Mesothelial cell of epicardium (in vitro differentiated cells): Measurements from ENCODE around the gene BUD31. TPM values are rescaled to one million over a fixed set of nuclear protein-coding genes. Genes with fewer than 3 reads are reported as not detected.

Experiments used
- DNase-seq, 2 experiments: peaks; one replicate each; pipeline ENCODE4 v3.0.0; 2021; ENCODE audit warnings: low spot score in 2 of 2; ENCODE audit not compliant: unreplicated experiment in 2 of 2
- H3K27ac Mint-ChIP-seq: 2 replicates; pipeline ENCODE4 v1.8.0; 2021; ENCODE audit warnings: mixed read lengths
- H3K27me3 Mint-ChIP-seq: 2 replicates; pipeline ENCODE4 v1.8.0; 2021; ENCODE audit warnings: low read depth, mixed read lengths
- H3K36me3 Mint-ChIP-seq: 2 replicates; pipeline ENCODE4 v1.8.0; 2021; ENCODE audit warnings: mixed read lengths
- H3K4me1 Mint-ChIP-seq: 2 replicates; pipeline ENCODE4 v1.8.0; 2021; ENCODE audit warnings: mixed read lengths
- H3K4me3 Mint-ChIP-seq: 2 replicates; pipeline ENCODE4 v1.8.0; 2021; ENCODE audit warnings: mild to moderate bottlenecking, moderate library complexity, mixed read lengths
- H3K9me3 Mint-ChIP-seq: 2 replicates; pipeline ENCODE4 v1.8.0; 2021; ENCODE audit warnings: mixed read lengths
- total RNA-seq: library from RNA; stranded (reverse); gene quantifications from 3 replicates; pipeline ENCODE4 v1.2.1, GENCODE V29; 2021
- TF ChIP-seq, protein P1 (sequence below): fragments of 200-600 bp; sonication (generic); IDR thresholded peaks from one replicate; pipeline ENCODE4 v1.5.0; 2021; ENCODE audit warnings: antibody characterized with exemption; ENCODE audit not compliant: unreplicated experiment

Gene BUD31
- total RNA-seq, 1 donor from 2014 or later, result 63.1 TPM

DNA sequence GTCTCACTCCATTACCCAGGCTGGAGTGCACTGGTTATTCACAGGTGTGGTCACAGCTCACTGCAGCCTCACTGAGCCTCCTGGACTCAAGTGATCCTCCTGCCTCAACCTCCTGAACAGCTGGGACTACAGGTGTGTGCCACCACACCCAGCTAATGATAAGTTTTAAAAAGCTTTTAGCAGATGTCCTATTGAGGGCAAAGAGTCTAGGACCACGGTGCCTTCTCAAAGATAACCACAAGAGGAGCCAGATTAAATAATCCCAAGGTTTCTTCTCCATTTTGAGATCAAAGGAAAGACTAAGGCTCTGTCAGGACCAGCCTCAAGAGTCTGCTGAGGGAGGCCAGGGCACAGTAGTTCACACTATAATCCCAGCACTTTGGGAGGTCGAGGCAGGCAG is 52.5 kb downstream of the BUD31 start:
- no peak for DNase-seq
- TF ChIP-seq, protein P1, sequence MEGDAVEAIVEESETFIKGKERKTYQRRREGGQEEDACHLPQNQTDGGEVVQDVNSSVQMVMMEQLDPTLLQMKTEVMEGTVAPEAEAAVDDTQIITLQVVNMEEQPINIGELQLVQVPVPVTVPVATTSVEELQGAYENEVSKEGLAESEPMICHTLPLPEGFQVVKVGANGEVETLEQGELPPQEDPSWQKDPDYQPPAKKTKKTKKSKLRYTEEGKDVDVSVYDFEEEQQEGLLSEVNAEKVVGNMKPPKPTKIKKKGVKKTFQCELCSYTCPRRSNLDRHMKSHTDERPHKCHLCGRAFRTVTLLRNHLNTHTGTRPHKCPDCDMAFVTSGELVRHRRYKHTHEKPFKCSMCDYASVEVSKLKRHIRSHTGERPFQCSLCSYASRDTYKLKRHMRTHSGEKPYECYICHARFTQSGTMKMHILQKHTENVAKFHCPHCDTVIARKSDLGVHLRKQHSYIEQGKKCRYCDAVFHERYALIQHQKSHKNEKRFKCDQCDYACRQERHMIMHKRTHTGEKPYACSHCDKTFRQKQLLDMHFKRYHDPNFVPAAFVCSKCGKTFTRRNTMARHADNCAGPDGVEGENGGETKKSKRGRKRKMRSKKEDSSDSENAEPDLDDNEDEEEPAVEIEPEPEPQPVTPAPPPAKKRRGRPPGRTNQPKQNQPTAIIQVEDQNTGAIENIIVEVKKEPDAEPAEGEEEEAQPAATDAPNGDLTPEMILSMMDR, result no peak
- Mint-ChIP-seq H3K4me3 (no peak overlapping the region), H3K9me3 (no peaks in the 10 kb centered on the region), H3K27ac (no peak overlapping the region), H3K4me1 (peaks cover 15% of the 10 kb centered on the region), H3K27me3 (no peaks in the 10 kb centered on the region), H3K36me3 (peaks cover 27% of the 10 kb centered on the region)

DNA sequence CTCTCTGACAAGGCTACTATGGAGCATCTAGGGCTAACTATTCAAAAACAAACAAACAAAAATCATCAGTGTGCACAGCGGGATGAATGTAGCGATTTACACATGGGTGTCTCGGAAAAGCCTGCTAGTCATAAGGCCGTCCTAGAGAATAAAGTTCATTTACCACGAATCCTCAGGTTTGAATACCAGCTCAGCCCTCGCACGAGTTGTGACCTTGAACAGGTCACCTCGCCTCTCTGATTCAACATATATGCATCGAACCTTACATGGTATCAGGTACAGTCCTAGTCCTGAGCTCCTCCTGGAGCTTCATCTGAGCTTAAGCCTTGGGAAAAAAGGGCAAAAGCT is 56.6 kb downstream of the BUD31 start:
- H3K36me3 Mint-ChIP-seq, result peaks cover 16% of the 10 kb centered on the region
- TF ChIP-seq, protein P1, result no peak
- H3K4me3 Mint-ChIP-seq, result peak overlapping the region; percentile 88
- H3K27me3 Mint-ChIP-seq, result peaks cover 12% of the 10 kb centered on the region
- no peak for DNase-seq
- peaks cover 15% of the 10 kb centered on the region for H3K4me1 Mint-ChIP-seq
- no peaks in the 10 kb centered on the region for H3K9me3 Mint-ChIP-seq
- peak overlapping the region; percentile 86 for H3K27ac Mint-ChIP-seq

DNA sequence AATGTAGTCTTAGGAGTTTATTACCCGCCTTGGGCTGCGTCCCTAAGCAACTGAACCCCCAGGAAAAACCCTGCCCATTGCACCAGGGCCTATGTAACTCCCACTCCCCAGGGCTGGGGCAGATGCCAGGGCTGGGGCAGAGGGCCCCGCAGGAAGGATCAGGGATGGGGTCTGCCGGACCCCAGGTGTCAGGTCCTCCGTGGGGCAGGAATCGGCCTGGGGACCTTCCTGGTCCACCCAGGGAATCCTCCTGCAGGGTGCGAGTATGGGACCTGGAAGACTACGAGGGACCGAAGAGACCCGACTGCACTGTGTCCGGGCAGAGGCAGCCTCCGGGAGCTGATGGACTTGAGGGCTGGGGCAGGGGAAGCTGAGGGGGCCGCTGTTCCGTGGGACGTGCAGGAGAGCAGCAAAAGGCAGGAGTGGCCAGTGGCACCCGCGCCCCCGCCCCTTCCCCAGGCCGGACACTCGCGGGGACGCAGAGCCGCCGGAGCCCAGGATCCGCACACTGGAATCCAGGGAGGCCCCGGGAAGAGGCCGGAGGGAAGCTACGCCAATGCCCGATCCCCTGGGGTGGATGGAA is 59.7 kb downstream of the BUD31 start:
- H3K27ac Mint-ChIP-seq, result no peak overlapping the region
- H3K27me3 Mint-ChIP-seq, result peaks cover 17% of the 10 kb centered on the region
- DNase-seq, result no peak
- H3K36me3 Mint-ChIP-seq, result peaks cover 7% of the 10 kb centered on the region
- TF ChIP-seq, protein P1, result no peak
- no peaks in the 10 kb centered on the region for H3K9me3 Mint-ChIP-seq
- no peak overlapping the region for H3K4me3 Mint-ChIP-seq
- peaks cover 23% of the 10 kb centered on the region for H3K4me1 Mint-ChIP-seq

Other genes with a start within 250 kb of the BUD31 start
- not detected in 3 replicates for gene KPNA7, start 200.9 kb upstream of the BUD31 start, total RNA-seq
- 0.09 TPM in 1 of 3 replicates, not detected in the others for gene MYH16, start 136.1 kb upstream of the BUD31 start, total RNA-seq
- gene ARPC1A, start 83.1 kb upstream of the BUD31 start, total RNA-seq, result 97.1 to 102 TPM (median 99.3 TPM) in 3 replicates
- gene ARPC1B, start 34.2 kb upstream of the BUD31 start, total RNA-seq, result 30.0 to 35.3 TPM (median 32.5 TPM) in 3 replicates
- gene PDAP1, start 372 bp upstream of the BUD31 start, total RNA-seq, result 98.2 to 103 TPM (median 99.4 TPM) in 3 replicates
- 6.7 to 12.3 TPM (median 10.5 TPM) in 3 replicates for gene PTCD1, start 29.8 kb downstream of the BUD31 start, total RNA-seq
- gene CPSF4, start 30.0 kb downstream of the BUD31 start, total RNA-seq, result 67.5 to 72.8 TPM (median 69.5 TPM) in 3 replicates
- gene ATP5MF, start 57.2 kb downstream of the BUD31 start, total RNA-seq, result 223 to 243 TPM (median 235 TPM) in 3 replicates
- gene ZNF789, start 63.9 kb downstream of the BUD31 start, total RNA-seq, result 24.9 to 27.2 TPM (median 27.0 TPM) in 3 replicates
- gene ZNF394, start 91.3 kb downstream of the BUD31 start, total RNA-seq, result 30.1 to 31.3 TPM (median 31.3 TPM) in 3 replicates
- gene ZKSCAN5, start 95.7 kb downstream of the BUD31 start, total RNA-seq, result 14.4 to 14.6 TPM (median 14.4 TPM) in 3 replicates
- gene FAM200A, start 143.1 kb downstream of the BUD31 start, total RNA-seq, result 8.0 to 9.4 TPM (median 9.3 TPM) in 3 replicates
- 83.5 to 84.9 TPM (median 84.7 TPM) in 3 replicates for gene ZNF655, start 149.7 kb downstream of the BUD31 start, total RNA-seq
- gene TMEM225B, start 189.3 kb downstream of the BUD31 start, total RNA-seq, result 2.5 to 3.6 TPM (median 3.2 TPM) in 3 replicates
- gene ZSCAN25, start 208.0 kb downstream of the BUD31 start, total RNA-seq, result 24.1 to 27.8 TPM (median 26.6 TPM) in 3 replicates